ENCODE results near the gene TRAK2. TPM values are rescaled to one million over a fixed set of nuclear protein-coding genes. Genes with fewer than 3 reads are reported as not detected.

The TRAK2 gene
- total RNA-seq, 1 experiment from 2014 or later: 30.1 TPM

- TF ChIP-seq EZH2 (IDR thresholded peaks at IDR 0.05; ENCODE audit: borderline replicate concordance, low read depth, low read length, poor library complexity, severe bottlenecking) (no peak), CTCF (conservative IDR thresholded peaks at IDR 0.05; ENCODE audit: low read depth, low read length) (no peak)
- no peak for DNase-seq (ENCODE audit: low spot score)
- no peaks in the 10 kb centered on the region for H3K27me3 ChIP-seq (replicated peaks; ENCODE audit: insufficient read depth, low read depth, low read length, poor library complexity)
- no peak overlapping the region for H3K27ac ChIP-seq (ENCODE audit: low read depth, low read length, poor library complexity, severe bottlenecking)
- H3K36me3 ChIP-seq (ENCODE audit: insufficient read depth, low read length, poor library complexity, severe bottlenecking): no peaks in the 10 kb centered on the region
- POLR2A ChIA-PET (ENCODE audit: low non-redundant PET): no interaction called here
- H3K9me3 ChIP-seq (ENCODE audit: low read depth, low read length, poor library complexity, severe bottlenecking): no peaks in the 10 kb centered on the region
- CTCF ChIA-PET: no interaction called here
- peaks cover 21% of the 10 kb centered on the region for H3K4me1 ChIP-seq (ENCODE audit: insufficient read depth, low read length, poor library complexity, severe bottlenecking)
- intact Hi-C loops (cut with micrococcal nuclease; ENCODE audit: unreplicated experiment): no loop called here
- BruUV-seq (replicated peaks): no TSS peak
- H3K4me3 ChIP-seq (ENCODE audit: low read depth, low read length, poor library complexity, severe bottlenecking): no peak overlapping the region
Measured at GRCh38 chr2:201415149-201415548, 36.1 kb downstream of the TRAK2 start.

GRCh38 chr2:201414099-201415023 is 36.9 kb downstream of the TRAK2 start:
- no TSS peak for BruUV-seq (replicated peaks)
- ChIA-PET POLR2A (ENCODE audit: low non-redundant PET) (no interaction called here), CTCF (no interaction called here)
- TF ChIP-seq EZH2 (IDR thresholded peaks at IDR 0.05; ENCODE audit: borderline replicate concordance, low read depth, low read length, poor library complexity, severe bottlenecking): no peak
- no peak for TF ChIP-seq CTCF (conservative IDR thresholded peaks at IDR 0.05; ENCODE audit: low read depth, low read length)
- Histone ChIP-seq H3K4me3 (ENCODE audit: low read depth, low read length, poor library complexity, severe bottlenecking) (no peak overlapping the region), H3K27ac (ENCODE audit: low read depth, low read length, poor library complexity, severe bottlenecking) (no peak overlapping the region), H3K9me3 (ENCODE audit: low read depth, low read length, poor library complexity, severe bottlenecking) (no peaks in the 10 kb centered on the region), H3K36me3 (ENCODE audit: insufficient read depth, low read length, poor library complexity, severe bottlenecking) (no peaks in the 10 kb centered on the region), H3K27me3 (replicated peaks; ENCODE audit: insufficient read depth, low read depth, low read length, poor library complexity) (no peaks in the 10 kb centered on the region), H3K4me1 (ENCODE audit: insufficient read depth, low read length, poor library complexity, severe bottlenecking) (peaks cover 15% of the 10 kb centered on the region)
- intact Hi-C loops (cut with micrococcal nuclease; ENCODE audit: unreplicated experiment): no loop called here
- no peak for DNase-seq (ENCODE audit: low spot score)

- no peaks in the 10 kb centered on the region for H3K36me3 ChIP-seq (ENCODE audit: insufficient read depth, low read length, poor library complexity, severe bottlenecking)
- intact Hi-C loops (cut with micrococcal nuclease; ENCODE audit: unreplicated experiment): no loop called here
- TF ChIP-seq EZH2 (IDR thresholded peaks at IDR 0.05; ENCODE audit: borderline replicate concordance, low read depth, low read length, poor library complexity, severe bottlenecking): no peak
- TF ChIP-seq CTCF (conservative IDR thresholded peaks at IDR 0.05; ENCODE audit: low read depth, low read length): no peak
- H3K4me1 ChIP-seq (ENCODE audit: insufficient read depth, low read length, poor library complexity, severe bottlenecking): peaks cover 15% of the 10 kb centered on the region
- no peaks in the 10 kb centered on the region for H3K27me3 ChIP-seq (replicated peaks; ENCODE audit: insufficient read depth, low read depth, low read length, poor library complexity)
- POLR2A ChIA-PET (ENCODE audit: low non-redundant PET): no interaction called here
- no peak overlapping the region for H3K4me3 ChIP-seq (ENCODE audit: low read depth, low read length, poor library complexity, severe bottlenecking)
- BruUV-seq (replicated peaks): no TSS peak
- no peak overlapping the region for H3K27ac ChIP-seq (ENCODE audit: low read depth, low read length, poor library complexity, severe bottlenecking)
- DNase-seq (ENCODE audit: low spot score): no peak
- CTCF ChIA-PET: no interaction called here
- H3K9me3 ChIP-seq (ENCODE audit: low read depth, low read length, poor library complexity, severe bottlenecking): no peaks in the 10 kb centered on the region
Measured at GRCh38 chr2:201413552-201413951, 37.7 kb downstream of the TRAK2 start.
